Kidney epithelial cell (primary cell): ENCODE results near the gene INPP5A. TPM values are rescaled to one million over a fixed set of nuclear protein-coding genes. Genes with fewer than 3 reads are reported as not detected.

Experiments
- DNase-seq: peaks from one replicate; pipeline ENCODE4 v3.0.0-alpha.2; 2010; ENCODE audit warnings: low read depth
- H3K27me3 ChIP-seq: 2 replicates; pipeline ENCODE4 v1.6.0; 2011; ENCODE audit warnings: low read length; ENCODE audit not compliant: control insufficient read depth, insufficient read depth
- H3K36me3 ChIP-seq: 2 replicates; pipeline ENCODE4 v1.5.1; 2011; ENCODE audit warnings: low read length; ENCODE audit not compliant: control insufficient read depth, insufficient read depth
- H3K4me3 ChIP-seq: 2 replicates; pipeline ENCODE4 v1.5.1; 2011; ENCODE audit warnings: low read depth, mild to moderate bottlenecking, control low read depth, low read length
- total RNA-seq: library from RNA; depleted of rRNA; stranded (reverse); fragments of >200 nt; gene quantifications from 2 replicates; pipeline ENCODE4 v1.2.3, GENCODE V29; 2015
- TF ChIP-seq, protein P1 (sequence below): IDR thresholded peaks from 2 replicates; pipeline ENCODE4 v1.5.1; 2011; ENCODE audit warnings: mild to moderate bottlenecking, moderate library complexity, low read length, control low read depth, inconsistent platforms; ENCODE audit not compliant: insufficient read depth, poor library complexity, severe bottlenecking

INPP5A gene
- total RNA-seq, 1 donor from 2014 or later = 45.1 TPM

DNA sequence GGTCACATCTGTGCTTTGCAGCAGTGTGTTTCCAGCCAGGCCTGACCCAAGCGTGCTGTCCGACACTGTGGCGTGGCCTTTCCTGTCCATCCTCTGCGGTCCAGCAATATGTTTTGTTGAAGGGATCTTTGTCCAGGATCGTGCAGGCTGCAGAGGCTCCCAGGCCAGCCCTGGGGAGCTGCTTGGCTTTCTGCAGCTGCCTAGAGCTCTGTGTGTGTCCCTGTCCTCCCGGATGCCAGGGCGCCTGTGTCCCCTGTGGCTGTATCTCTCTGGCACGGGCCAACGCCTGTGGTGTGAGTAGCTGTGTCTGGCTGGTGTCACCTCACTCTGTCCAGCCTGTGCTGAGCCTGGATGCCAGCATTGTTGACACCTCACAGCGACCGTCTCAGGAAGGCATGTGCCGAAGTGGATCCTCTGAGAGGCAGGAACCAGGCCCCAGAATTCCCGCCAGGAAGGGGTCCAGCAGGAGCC lies 94.5 kb downstream of the INPP5A start:
- TF ChIP-seq, protein P1, sequence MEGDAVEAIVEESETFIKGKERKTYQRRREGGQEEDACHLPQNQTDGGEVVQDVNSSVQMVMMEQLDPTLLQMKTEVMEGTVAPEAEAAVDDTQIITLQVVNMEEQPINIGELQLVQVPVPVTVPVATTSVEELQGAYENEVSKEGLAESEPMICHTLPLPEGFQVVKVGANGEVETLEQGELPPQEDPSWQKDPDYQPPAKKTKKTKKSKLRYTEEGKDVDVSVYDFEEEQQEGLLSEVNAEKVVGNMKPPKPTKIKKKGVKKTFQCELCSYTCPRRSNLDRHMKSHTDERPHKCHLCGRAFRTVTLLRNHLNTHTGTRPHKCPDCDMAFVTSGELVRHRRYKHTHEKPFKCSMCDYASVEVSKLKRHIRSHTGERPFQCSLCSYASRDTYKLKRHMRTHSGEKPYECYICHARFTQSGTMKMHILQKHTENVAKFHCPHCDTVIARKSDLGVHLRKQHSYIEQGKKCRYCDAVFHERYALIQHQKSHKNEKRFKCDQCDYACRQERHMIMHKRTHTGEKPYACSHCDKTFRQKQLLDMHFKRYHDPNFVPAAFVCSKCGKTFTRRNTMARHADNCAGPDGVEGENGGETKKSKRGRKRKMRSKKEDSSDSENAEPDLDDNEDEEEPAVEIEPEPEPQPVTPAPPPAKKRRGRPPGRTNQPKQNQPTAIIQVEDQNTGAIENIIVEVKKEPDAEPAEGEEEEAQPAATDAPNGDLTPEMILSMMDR = no peak
- Histone ChIP-seq H3K36me3 (no peaks in the 10 kb centered on the region), H3K27me3 (peaks cover 1% of the 10 kb centered on the region), H3K4me3 (no peak overlapping the region)
- DNase-seq = no peak

DNA sequence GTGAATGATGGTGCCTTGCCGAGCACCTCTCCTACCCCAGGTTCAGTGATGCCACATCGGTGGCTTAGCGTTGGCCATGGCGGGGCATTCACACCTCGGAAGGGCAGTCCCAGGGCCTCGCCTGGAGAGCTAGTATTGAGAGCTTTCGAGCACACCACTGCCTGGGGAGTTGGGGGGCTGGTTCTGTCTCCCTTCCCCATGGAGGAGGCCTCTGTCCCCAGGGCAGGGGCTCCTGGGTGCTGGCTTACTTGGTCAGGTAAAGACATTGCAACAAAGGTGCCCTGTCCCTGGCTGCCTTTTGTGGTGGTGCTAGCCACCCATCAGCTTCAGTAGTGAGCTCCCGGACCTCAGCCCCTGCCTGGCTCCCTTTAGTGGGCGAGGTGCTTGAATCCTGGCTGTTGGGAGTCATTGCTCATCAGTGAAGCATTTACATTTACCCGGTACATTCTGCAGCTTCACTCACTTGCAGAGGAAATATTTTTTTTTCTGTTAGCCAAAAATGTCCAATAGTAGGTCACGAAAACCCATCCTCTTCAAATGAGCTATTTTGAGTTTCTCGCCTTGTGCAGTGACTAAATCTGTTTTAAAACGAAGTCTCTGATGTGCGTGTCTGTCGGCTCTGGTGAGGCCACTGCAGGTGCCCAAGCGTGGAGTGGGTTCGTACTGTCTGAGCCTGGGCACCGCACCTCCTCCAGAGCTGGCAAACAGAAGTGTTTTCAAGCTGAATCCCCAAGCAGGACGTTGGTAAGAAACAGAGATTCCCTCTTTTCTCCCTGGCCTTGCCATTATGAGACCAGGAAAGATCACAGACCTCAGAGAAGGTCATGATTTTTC lies 95.5 kb downstream of the INPP5A start:
- TF ChIP-seq, protein P1 = no peak
- H3K36me3 ChIP-seq = no peaks in the 10 kb centered on the region
- H3K4me3 ChIP-seq = no peak overlapping the region
- DNase-seq = no peak
- no peaks in the 10 kb centered on the region for H3K27me3 ChIP-seq

DNA sequence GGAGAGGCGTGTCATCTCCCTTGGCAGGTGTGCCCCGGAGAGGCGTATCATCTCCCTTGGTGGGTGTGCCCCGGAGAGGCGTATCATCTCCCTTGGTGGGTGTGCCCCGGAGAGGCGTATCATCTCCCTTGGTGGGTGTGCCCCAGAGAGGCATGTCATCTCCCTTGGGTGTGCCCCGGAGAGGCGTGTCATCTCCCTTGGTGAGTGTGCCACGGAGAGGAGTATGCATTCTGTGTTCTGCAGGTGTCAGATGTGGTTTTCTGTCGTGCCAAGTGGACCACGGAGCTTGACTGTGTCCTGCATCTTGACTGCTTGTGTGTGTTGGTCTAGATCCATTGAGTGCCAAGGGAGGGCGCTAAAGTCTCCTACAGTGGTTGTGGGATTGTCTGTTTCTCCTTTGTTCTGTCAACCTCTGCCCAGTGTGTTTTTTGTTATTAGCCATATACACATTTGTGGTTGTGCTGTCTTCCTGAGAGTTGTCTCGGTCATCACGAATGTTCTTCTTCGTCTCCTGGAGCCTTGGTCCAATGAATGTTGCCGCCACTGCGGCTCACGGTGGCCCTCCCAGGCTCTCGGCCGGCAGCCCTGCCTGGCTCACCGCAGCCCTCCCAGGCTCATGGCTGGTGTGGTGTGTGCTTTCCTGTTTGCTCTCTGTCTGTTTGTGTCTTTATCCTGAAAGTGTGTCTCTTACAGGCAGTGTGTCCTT lies 96.8 kb downstream of the INPP5A start:
- H3K27me3 ChIP-seq = no peaks in the 10 kb centered on the region
- no peak for DNase-seq
- TF ChIP-seq, protein P1 = no peak
- no peaks in the 10 kb centered on the region for H3K36me3 ChIP-seq
- no peak overlapping the region for H3K4me3 ChIP-seq

DNA sequence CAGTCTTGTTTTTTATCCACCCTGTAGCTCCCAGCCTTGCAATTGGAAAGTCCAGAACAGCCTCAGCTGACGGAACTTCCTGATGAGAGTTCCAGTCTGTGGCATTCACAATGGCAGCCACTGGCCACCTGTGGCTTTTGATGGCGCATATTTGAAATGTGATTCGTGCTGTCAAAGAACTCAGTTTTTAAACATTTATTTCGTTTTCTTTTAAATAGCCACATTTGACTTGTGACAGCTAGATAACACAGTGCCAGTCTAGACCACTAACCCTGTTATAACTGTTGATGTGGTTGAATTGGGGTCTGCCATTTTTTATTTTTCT lies 97.3 kb downstream of the INPP5A start:
- Histone ChIP-seq H3K27me3 (no peaks in the 10 kb centered on the region), H3K4me3 (no peak overlapping the region), H3K36me3 (no peaks in the 10 kb centered on the region)
- TF ChIP-seq, protein P1 = no peak
- DNase-seq = no peak

DNA sequence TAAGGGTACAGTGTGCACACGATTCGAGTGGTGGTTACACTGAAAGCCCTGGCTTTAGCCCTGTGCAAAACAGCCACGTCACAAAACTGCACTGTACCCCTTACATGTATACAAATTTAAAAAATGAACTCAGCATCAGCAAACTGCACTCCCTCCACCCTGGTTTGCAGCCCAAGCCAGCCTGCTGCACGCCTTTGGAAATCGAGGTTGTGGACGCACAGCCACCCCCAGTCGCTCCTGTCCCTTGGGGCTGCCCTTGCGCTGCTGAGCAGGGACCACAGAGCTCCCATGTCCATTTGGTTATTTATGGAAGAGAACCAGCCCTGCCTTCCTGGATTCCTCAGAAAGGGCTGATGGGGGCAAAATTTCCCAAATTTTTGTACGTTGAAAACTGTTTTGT lies 98.8 kb downstream of the INPP5A start:
- Histone ChIP-seq H3K27me3 (no peaks in the 10 kb centered on the region), H3K36me3 (no peaks in the 10 kb centered on the region), H3K4me3 (no peak overlapping the region)
- TF ChIP-seq, protein P1 = no peak
- no peak for DNase-seq
